GM13976 (cell line): Measurements from ENCODE around the gene TMEM209.
A peak's percentile ranks its signal among the peaks of the same experiment; 100 is the strongest.

ENCODE experiments used
- DNase-seq: peaks from one replicate; pipeline ENCODE4 v3.0.0; 2012; ENCODE audit warnings: low spot score
- CTCF ChIP-seq: IDR thresholded peaks from 2 replicates; pipeline ENCODE4 v1.5.1; 2012; ENCODE audit warnings: borderline replicate concordance, mild to moderate bottlenecking; ENCODE audit not compliant: insufficient read depth; ENCODE audit errors: extremely low read depth, missing control alignments, control extremely low read depth
- in situ Hi-C: fragments of 300-500 bp; cut with MboI; formaldehyde crosslinking; loops from one replicate; pipeline ENCODE4 v1.12.0; 2022; ENCODE audit warnings: low sequenced_read_pairs, mixed read lengths, inconsistent platforms; ENCODE audit not compliant: unreplicated experiment

Gene TMEM209

GRCh38 chr7:130153211-130153908 is 51.8 kb downstream of the TMEM209 start:
- no peak for DNase-seq
- no peak for TF ChIP-seq CTCF
- in situ Hi-C loops, result no loop called here

- peak; percentile 48 for DNase-seq
- in situ Hi-C loops, result no loop called here
These were observed 52.6 kb downstream of the TMEM209 start for GRCh38 chr7:130152493-130153210.

GRCh38 chr7:130151591-130152492 is 53.4 kb downstream of the TMEM209 start:
- in situ Hi-C loops, result no loop called here
- no peak for DNase-seq
- no peak for TF ChIP-seq CTCF

More at GRCh38 chr7:130152493-130153210, 52.6 kb downstream of the TMEM209 start:
- no peak for TF ChIP-seq CTCF

- no peak for TF ChIP-seq CTCF
- peak; percentile 60 for DNase-seq
- in situ Hi-C loops, result no loop called here
These were observed 54.6 kb downstream of the TMEM209 start for GRCh38 chr7:130150587-130150986.

GRCh38 chr7:130149281-130150139 is 55.7 kb downstream of the TMEM209 start:
- no peak for TF ChIP-seq CTCF
- in situ Hi-C loops, result no loop called here
- DNase-seq, result peak; percentile 61
